Lower leg skin (tissue), 3 donors: ENCODE data around the gene PGAM4.

ENCODE experiments used
- POLR2A ChIP-seq, 2 donors: fragments of 450-650 bp; IDR thresholded peaks; one replicate each; pipeline ENCODE4 v1.6.1; 2016 to 2017; ENCODE audit warnings: antibody characterized with exemption in 2 of 2, mild to moderate bottlenecking in 1 of 2, moderate library complexity in 1 of 2
- TF ChIP-seq, protein P1 (sequence below), 3 donors: fragments of 450-650 bp; IDR thresholded peaks; one replicate each; pipeline ENCODE4 v1.5.1; 2016; ENCODE audit warnings: antibody characterized with exemption in 3 of 3, mild to moderate bottlenecking in 3 of 3, moderate library complexity in 2 of 3

GRCh38 chrX:77935886-77936285, 33.6 kb downstream of the PGAM4 start:
- TF ChIP-seq, protein P1, sequence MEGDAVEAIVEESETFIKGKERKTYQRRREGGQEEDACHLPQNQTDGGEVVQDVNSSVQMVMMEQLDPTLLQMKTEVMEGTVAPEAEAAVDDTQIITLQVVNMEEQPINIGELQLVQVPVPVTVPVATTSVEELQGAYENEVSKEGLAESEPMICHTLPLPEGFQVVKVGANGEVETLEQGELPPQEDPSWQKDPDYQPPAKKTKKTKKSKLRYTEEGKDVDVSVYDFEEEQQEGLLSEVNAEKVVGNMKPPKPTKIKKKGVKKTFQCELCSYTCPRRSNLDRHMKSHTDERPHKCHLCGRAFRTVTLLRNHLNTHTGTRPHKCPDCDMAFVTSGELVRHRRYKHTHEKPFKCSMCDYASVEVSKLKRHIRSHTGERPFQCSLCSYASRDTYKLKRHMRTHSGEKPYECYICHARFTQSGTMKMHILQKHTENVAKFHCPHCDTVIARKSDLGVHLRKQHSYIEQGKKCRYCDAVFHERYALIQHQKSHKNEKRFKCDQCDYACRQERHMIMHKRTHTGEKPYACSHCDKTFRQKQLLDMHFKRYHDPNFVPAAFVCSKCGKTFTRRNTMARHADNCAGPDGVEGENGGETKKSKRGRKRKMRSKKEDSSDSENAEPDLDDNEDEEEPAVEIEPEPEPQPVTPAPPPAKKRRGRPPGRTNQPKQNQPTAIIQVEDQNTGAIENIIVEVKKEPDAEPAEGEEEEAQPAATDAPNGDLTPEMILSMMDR (IDR thresholded peaks at IDR 0.05) = no peak
- TF ChIP-seq POLR2A (IDR thresholded peaks at IDR 0.05) = no peak
